Esophagus squamous epithelium (tissue), 4 donors: ENCODE data around the gene ARIH1.
"Not testable (repeated sequence)": the region's sequence is repeated elsewhere in the genome, so short reads cannot be mapped to it uniquely, and the experiment has no call there.

Experiments used
- POLR2A ChIP-seq, 4 donors: fragments of 450-650 bp; IDR thresholded peaks; one replicate each; pipeline ENCODE4 v1.6.1; 2017; ENCODE audit warnings: antibody characterized with exemption in 4 of 4, mild to moderate bottlenecking in 4 of 4, moderate library complexity in 3 of 4
- TF ChIP-seq, protein P1 (sequence below), 6 experiments: fragments of 450-650 bp in 4 of 6; fragments of 200-600 bp in 2 of 6; sonication (generic) in 2 of 6; IDR thresholded peaks; one replicate each; pipeline ENCODE4 v1.5.1; 2016 to 2019; ENCODE audit warnings: antibody characterized with exemption in 6 of 6, mild to moderate bottlenecking in 4 of 6, moderate library complexity in 4 of 6

DNA sequence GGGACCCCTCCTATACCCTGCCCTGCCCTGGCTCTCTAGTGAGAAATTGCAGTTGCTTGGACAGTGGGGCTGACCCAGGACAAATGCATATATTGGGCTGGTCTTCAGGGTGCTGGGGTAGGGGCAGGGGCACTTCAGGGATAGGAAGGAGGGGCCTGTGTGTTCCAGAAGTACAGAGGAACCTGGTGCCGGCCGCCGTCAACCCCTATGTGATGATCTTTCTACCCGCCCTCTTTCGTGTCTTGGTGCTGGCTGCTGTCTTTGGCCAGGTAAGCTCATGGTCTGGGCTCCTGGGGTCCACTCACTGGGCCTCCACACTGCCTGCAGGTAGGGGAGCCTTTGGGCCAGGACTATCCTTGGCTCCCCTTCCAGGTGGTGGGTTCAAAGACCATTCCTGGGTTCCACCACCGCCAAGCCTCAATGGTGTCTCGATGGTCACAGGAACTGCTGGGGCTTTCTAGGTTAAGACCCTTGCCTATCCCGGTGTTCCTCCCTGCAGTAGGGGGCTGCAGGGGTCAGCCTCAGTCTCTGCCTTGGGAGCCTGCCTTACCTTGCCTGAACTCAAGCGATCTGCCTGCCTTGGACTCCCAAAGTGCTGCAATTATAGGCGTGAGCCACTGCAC lies 174.6 kb downstream of the ARIH1 start:
- TF ChIP-seq, protein P1, sequence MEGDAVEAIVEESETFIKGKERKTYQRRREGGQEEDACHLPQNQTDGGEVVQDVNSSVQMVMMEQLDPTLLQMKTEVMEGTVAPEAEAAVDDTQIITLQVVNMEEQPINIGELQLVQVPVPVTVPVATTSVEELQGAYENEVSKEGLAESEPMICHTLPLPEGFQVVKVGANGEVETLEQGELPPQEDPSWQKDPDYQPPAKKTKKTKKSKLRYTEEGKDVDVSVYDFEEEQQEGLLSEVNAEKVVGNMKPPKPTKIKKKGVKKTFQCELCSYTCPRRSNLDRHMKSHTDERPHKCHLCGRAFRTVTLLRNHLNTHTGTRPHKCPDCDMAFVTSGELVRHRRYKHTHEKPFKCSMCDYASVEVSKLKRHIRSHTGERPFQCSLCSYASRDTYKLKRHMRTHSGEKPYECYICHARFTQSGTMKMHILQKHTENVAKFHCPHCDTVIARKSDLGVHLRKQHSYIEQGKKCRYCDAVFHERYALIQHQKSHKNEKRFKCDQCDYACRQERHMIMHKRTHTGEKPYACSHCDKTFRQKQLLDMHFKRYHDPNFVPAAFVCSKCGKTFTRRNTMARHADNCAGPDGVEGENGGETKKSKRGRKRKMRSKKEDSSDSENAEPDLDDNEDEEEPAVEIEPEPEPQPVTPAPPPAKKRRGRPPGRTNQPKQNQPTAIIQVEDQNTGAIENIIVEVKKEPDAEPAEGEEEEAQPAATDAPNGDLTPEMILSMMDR (IDR thresholded peaks at IDR 0.05): not testable (repeated sequence)
- not testable (repeated sequence) for TF ChIP-seq POLR2A (IDR thresholded peaks at IDR 0.05)
